Ascending aorta (tissue), 2 donors: ENCODE data around the gene BABAM2. TPM values are rescaled to one million over a fixed set of nuclear protein-coding genes. Genes with fewer than 3 reads are reported as not detected.
A peak's percentile ranks its signal among the peaks of the same experiment; 100 is the strongest.

Experiments used
- DNase-seq, 2 donors: peaks; one replicate each; pipeline ENCODE4 v3.0.0-alpha.2; 2019; ENCODE audit warnings: low spot score in 2 of 2
- H3K27ac ChIP-seq, 2 donors: fragments of 200-600 bp; sonication (generic); one replicate each; pipeline ENCODE4 v1.5.1; 2016 to 2017; ENCODE audit warnings: mild to moderate bottlenecking in 1 of 2
- H3K27me3 ChIP-seq: fragments of 200-600 bp; sonication (generic); one replicate; pipeline ENCODE4 v1.5.1; 2017
- H3K36me3 ChIP-seq, 2 donors: fragments of 200-600 bp; sonication (generic); one replicate each; pipeline ENCODE4 v1.5.1; 2016
- H3K4me1 ChIP-seq, 2 donors: fragments of 200-600 bp; sonication (generic); one replicate each; pipeline ENCODE4 v1.5.1; 2016 to 2017; ENCODE audit warnings: mild to moderate bottlenecking in 1 of 2
- H3K4me3 ChIP-seq, 2 donors: fragments of 200-600 bp; sonication (generic); one replicate each; pipeline ENCODE4 v1.5.1; 2016 to 2017; ENCODE audit warnings: mild to moderate bottlenecking in 1 of 2
- H3K9me3 ChIP-seq, 2 donors: fragments of 200-600 bp; sonication (generic); one replicate each; pipeline ENCODE4 v1.5.1; 2016
- intact Hi-C: fragments of 100-400 bp; cut with DNase I; formaldehyde crosslinking; loops from one replicate; pipeline ENCODE4 v1.15.1; 2023
- total RNA-seq: library from RNA; depleted of rRNA; stranded (reverse); fragments of >200 nt; gene quantifications from one replicate; pipeline ENCODE4 v1.1.0, GENCODE V29; 2016
- TF ChIP-seq, protein P1 (sequence below), 3 experiments: fragments of 200-600 bp in 2 of 3; fragments of 450-650 bp in 1 of 3; sonication (generic) in 2 of 3; IDR thresholded peaks; one replicate each; pipeline ENCODE4 v1.5.1; 2016 to 2019; ENCODE audit warnings: antibody characterized with exemption in 3 of 3, mild to moderate bottlenecking in 1 of 3, moderate library complexity in 1 of 3

BABAM2 gene
- total RNA-seq, 1 donor from 2014 or later, result 19.6 TPM

DNA sequence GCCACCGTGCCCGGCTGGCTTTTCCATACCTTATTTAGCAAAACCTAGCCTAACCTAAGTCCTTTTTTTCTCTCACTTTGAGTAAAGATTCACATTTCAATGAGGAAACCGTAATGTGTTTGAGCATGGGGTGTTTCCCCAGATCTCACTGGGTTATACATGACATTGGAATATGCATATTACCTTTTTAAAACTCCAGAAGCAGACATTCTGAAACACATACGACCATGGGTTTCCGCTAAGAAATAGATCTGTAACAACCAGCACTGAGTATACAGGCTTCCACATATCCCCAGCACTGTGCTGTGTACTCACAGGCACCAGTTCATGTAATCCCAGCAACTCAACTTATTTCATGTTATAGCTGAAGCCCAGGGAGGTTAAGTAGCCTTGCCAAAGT lies 461.1 kb downstream of the BABAM2 start:
- H3K27me3 ChIP-seq, result no peaks in the 10 kb centered on the region
- H3K9me3 ChIP-seq, result no peaks in the 10 kb centered on the region
- intact Hi-C loops, result no loop called here
- TF ChIP-seq, protein P1, sequence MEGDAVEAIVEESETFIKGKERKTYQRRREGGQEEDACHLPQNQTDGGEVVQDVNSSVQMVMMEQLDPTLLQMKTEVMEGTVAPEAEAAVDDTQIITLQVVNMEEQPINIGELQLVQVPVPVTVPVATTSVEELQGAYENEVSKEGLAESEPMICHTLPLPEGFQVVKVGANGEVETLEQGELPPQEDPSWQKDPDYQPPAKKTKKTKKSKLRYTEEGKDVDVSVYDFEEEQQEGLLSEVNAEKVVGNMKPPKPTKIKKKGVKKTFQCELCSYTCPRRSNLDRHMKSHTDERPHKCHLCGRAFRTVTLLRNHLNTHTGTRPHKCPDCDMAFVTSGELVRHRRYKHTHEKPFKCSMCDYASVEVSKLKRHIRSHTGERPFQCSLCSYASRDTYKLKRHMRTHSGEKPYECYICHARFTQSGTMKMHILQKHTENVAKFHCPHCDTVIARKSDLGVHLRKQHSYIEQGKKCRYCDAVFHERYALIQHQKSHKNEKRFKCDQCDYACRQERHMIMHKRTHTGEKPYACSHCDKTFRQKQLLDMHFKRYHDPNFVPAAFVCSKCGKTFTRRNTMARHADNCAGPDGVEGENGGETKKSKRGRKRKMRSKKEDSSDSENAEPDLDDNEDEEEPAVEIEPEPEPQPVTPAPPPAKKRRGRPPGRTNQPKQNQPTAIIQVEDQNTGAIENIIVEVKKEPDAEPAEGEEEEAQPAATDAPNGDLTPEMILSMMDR (IDR thresholded peaks at IDR 0.05), result no peak
- no peaks in the 10 kb centered on the region for H3K36me3 ChIP-seq
- H3K27ac ChIP-seq, result no peak overlapping the region
- no peak overlapping the region for H3K4me3 ChIP-seq
- peaks cover 10 to 18% of the 10 kb centered on the region in 2 donors for H3K4me1 ChIP-seq
- DNase-seq, result no peak

DNA sequence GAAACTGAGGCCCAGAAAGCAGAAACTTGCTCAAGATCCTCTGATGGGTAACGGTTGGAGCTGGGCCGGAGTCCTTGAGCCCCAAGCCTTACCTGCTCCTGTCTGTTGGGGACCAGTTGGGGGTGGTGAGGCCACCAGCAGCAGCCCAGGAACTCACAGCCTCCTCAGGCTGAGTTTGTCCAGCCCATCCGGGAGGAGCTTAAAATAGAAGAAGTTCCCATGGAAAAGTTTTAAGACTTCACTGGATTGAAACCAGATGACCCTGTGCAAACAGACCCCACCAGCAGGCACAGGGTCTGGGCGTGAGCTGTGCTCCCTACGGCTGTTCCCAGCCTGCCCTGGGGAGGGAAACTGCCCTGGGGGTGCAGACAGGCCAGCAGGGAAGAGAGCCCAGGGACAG lies 461.6 kb downstream of the BABAM2 start:
- H3K4me1 ChIP-seq, result peaks cover 10 to 21% of the 10 kb centered on the region in 2 donors
- intact Hi-C loops, result no loop called here
- H3K9me3 ChIP-seq, result no peaks in the 10 kb centered on the region
- no peak overlapping the region for H3K4me3 ChIP-seq
- DNase-seq, result no peak
- no peaks in the 10 kb centered on the region for H3K36me3 ChIP-seq
- H3K27me3 ChIP-seq, result no peaks in the 10 kb centered on the region
- TF ChIP-seq, protein P1 (IDR thresholded peaks at IDR 0.05), result no peak
- H3K27ac ChIP-seq, result no peak overlapping the region

- Histone ChIP-seq H3K4me3 (no peak overlapping the region), H3K36me3 (no peaks in the 10 kb centered on the region), H3K9me3 (no peaks in the 10 kb centered on the region), H3K27me3 (no peaks in the 10 kb centered on the region), H3K27ac (no peak overlapping the region), H3K4me1 (peaks cover 10 to 21% of the 10 kb centered on the region in 2 donors)
- no peak for DNase-seq
- TF ChIP-seq, protein P1 (IDR thresholded peaks at IDR 0.05), result no peak
- intact Hi-C loops, result no loop called here
Observed at GRCh38 chr2:28352610-28353195, 462.2 kb downstream of the BABAM2 start.

GRCh38 chr2:28354920-28355520 lies 464.5 kb downstream of the BABAM2 start:
- Histone ChIP-seq H3K27me3 (no peaks in the 10 kb centered on the region), H3K27ac (peak overlapping the region; percentile 91 to 93), H3K36me3 (no peaks in the 10 kb centered on the region)

DNA sequence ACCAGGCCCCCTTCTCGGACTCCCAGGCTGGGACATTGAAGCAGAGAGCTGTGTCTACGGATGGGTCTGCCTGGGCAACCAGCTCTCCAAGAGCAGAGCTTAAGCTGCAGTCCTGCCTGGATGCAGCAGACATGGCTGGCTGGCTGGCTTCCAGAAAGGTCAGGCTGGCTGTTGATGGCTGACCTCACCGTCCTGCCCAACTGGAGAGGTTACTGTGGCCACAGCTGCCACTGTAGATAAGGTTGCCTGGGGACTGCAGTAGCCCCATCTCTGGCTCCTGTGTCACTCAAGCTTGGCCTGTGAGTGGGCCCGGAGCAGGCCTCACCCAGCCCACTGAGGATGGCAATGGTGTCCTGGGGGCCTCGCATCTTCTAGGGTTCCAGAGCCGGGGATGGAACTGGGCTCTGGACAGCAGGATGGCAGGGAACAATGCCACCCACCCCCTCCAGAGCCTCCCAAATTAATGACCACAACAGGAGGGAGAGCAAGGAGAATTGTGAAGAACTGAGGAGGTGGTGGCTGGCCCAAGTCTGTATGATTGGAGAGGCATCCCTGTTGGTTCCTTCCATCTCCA lies 465.1 kb downstream of the BABAM2 start:
- H3K36me3 ChIP-seq, result no peaks in the 10 kb centered on the region
- intact Hi-C loops, result loop anchor here (1.0 kb wide), 2 partner anchors 12 to 32 kb away; no protein-coding TSS in a partner anchor
- H3K4me3 ChIP-seq, result no peak overlapping the region
- DNase-seq, result no peak
- peak overlapping the region; percentile 91 to 93 for H3K27ac ChIP-seq
- H3K9me3 ChIP-seq, result no peaks in the 10 kb centered on the region
- TF ChIP-seq, protein P1 (IDR thresholded peaks at IDR 0.05), result no peak
- H3K27me3 ChIP-seq, result no peaks in the 10 kb centered on the region
- H3K4me1 ChIP-seq, result peaks cover 10 to 16% of the 10 kb centered on the region in 2 donors

More at GRCh38 chr2:28354920-28355520, 464.5 kb downstream of the BABAM2 start:
- H3K4me1 ChIP-seq, result peaks cover 10 to 16% of the 10 kb centered on the region in 2 donors
- DNase-seq, result no peak
- H3K9me3 ChIP-seq, result no peaks in the 10 kb centered on the region
- no peak overlapping the region for H3K4me3 ChIP-seq
- intact Hi-C loops, result no loop called here
- TF ChIP-seq, protein P1 (IDR thresholded peaks at IDR 0.05), result no peak
